MCF 10A (cell line): ENCODE data around the gene WDCP. TPM values are rescaled to one million over a fixed set of nuclear protein-coding genes. Genes with fewer than 3 reads are reported as not detected.

Source experiments
- BruUV-seq: library from RNA; stranded (reverse); fragments of 400-500 nt; replicated peaks from 2 replicates; lab custom pipeline; 2021; lab: Mats Ljungman, UMichigan
- CTCF ChIA-PET: fragments of 300-600 bp; sonication (Branson Sonifier 250); formaldehyde crosslinking; extraction: SDS; loops from one replicate; lab custom pipeline; 2021; ENCODE audit warnings: antibody characterized with exemption, inconsistent platforms; lab: Yijun Ruan, JAX
- POLR2A ChIA-PET: fragments of 300-600, 350-650 bp; sonication (Branson Sonifier 250); formaldehyde crosslinking; extraction: SDS; loops from one replicate; lab custom pipeline; 2020; ENCODE audit warnings: antibody characterized with exemption, inconsistent platforms; lab: Yijun Ruan, JAX
- DNase-seq: peaks from one replicate; pipeline ENCODE4 v3.0.0-alpha.2; 2018; ENCODE audit not compliant: unreplicated experiment
- H3K27ac Mint-ChIP-seq: one replicate; pipeline ENCODE4 v1.8.0; 2022; ENCODE audit warnings: mild to moderate bottlenecking, low read depth, mixed read lengths; ENCODE audit not compliant: unreplicated experiment
- H3K27me3 Mint-ChIP-seq: one replicate; pipeline ENCODE4 v1.8.0; 2022; ENCODE audit warnings: mixed read lengths; ENCODE audit not compliant: insufficient read depth, unreplicated experiment
- H3K36me3 Mint-ChIP-seq: one replicate; pipeline ENCODE4 v1.8.0; 2022; ENCODE audit warnings: mild to moderate bottlenecking, moderate library complexity, mixed read lengths; ENCODE audit not compliant: insufficient read depth, unreplicated experiment
- H3K4me1 Mint-ChIP-seq: one replicate; pipeline ENCODE4 v1.8.0; 2022; ENCODE audit warnings: mixed read lengths; ENCODE audit not compliant: insufficient read depth, unreplicated experiment
- H3K4me3 Mint-ChIP-seq: one replicate; pipeline ENCODE4 v1.8.0; 2022; ENCODE audit warnings: mild to moderate bottlenecking, moderate library complexity, mixed read lengths; ENCODE audit not compliant: unreplicated experiment
- H3K9me3 Mint-ChIP-seq: one replicate; pipeline ENCODE4 v1.8.0; 2022; ENCODE audit warnings: mixed read lengths; ENCODE audit not compliant: unreplicated experiment
- intact Hi-C: fragments of 100-400 bp; cut with micrococcal nuclease; formaldehyde crosslinking; loops from 2 replicates; pipeline ENCODE4 v1.14.1; 2022
- total RNA-seq: library from RNA; stranded (reverse); gene quantifications from 2 replicates; pipeline ENCODE4 v1.2.3, GENCODE V29; 2022
- TF ChIP-seq, protein P1 (sequence below): fragments of 200-600 bp; IDR thresholded peaks from one replicate; pipeline ENCODE4 v1.8.0; 2022; ENCODE audit warnings: antibody characterized with exemption, mild to moderate bottlenecking; ENCODE audit not compliant: unreplicated experiment

WDCP gene
- total RNA-seq, 1 experiment from 2014 or later = 11.2 TPM

DNA sequence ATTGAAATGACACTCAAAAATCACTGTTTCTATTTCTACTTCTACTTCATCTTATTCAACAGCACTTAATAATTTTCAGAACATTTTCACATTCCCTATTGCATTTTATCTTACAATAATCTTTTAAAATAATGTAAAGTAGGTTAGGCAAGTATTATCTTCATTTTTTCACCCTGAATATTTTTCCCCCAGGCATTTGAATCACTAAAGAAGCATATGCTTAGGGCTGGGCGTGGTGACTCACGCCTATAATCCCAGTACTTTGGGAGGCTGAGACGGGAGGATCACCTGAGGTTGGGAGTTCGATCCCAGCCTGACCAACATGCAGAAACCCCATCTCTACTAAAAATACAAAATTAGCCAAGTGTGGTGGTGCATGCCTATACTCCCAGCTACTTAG, 6.7 kb downstream of the WDCP start:
- H3K27ac Mint-ChIP-seq = no peak overlapping the region
- H3K27me3 Mint-ChIP-seq = no peaks in the 10 kb centered on the region
- TF ChIP-seq, protein P1, sequence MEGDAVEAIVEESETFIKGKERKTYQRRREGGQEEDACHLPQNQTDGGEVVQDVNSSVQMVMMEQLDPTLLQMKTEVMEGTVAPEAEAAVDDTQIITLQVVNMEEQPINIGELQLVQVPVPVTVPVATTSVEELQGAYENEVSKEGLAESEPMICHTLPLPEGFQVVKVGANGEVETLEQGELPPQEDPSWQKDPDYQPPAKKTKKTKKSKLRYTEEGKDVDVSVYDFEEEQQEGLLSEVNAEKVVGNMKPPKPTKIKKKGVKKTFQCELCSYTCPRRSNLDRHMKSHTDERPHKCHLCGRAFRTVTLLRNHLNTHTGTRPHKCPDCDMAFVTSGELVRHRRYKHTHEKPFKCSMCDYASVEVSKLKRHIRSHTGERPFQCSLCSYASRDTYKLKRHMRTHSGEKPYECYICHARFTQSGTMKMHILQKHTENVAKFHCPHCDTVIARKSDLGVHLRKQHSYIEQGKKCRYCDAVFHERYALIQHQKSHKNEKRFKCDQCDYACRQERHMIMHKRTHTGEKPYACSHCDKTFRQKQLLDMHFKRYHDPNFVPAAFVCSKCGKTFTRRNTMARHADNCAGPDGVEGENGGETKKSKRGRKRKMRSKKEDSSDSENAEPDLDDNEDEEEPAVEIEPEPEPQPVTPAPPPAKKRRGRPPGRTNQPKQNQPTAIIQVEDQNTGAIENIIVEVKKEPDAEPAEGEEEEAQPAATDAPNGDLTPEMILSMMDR = no peak
- H3K4me1 Mint-ChIP-seq = peaks cover 7% of the 10 kb centered on the region
- ChIA-PET CTCF (no interaction called here), POLR2A (no interaction called here)
- H3K4me3 Mint-ChIP-seq = no peak overlapping the region
- no peak for DNase-seq
- intact Hi-C loops = no loop called here
- no peaks in the 10 kb centered on the region for H3K9me3 Mint-ChIP-seq
- H3K36me3 Mint-ChIP-seq = peaks cover 35% of the 10 kb centered on the region
- BruUV-seq = no TSS peak

DNA sequence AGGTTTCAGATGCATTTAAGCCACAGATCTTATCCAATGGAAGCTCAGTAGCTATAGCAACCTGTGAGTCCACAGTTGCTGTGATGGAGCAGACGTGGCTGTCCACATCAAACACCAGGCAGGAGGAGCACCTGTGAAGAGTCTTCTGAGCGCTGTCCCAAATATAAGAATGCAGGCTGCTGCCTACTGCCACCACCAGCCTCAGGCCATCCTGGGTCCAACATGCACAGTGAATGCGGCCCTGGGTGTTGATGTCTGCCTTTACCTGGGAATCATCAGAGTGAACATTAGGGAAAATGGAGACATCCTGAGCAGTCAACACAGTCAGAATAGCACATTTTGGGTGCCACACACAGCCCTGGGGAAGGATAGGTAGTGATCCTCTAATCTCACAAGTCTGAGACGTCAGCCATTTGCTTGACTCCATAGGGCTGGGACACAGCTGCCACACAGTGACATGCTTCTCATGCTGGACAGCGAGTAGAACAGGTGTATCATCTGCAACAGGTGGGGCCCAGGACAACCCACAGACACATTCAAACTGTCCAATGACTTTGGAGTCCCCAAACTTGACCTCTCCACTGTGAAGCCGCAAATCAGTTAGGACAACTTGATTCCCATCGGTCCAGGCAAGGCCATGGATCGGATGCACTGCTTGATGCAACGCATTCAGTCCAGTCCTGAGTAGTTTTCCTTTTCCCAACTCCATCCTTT, 8.2 kb downstream of the WDCP start:
- no peak overlapping the region for H3K4me3 Mint-ChIP-seq
- ChIA-PET POLR2A (no interaction called here), CTCF (interaction anchor here (0.6 kb wide), 1 partner anchor 163 kb away, joined by 3 read pairs; no protein-coding TSS in a partner anchor)
- H3K36me3 Mint-ChIP-seq = peaks cover 35% of the 10 kb centered on the region
- intact Hi-C loops = no loop called here
- H3K27ac Mint-ChIP-seq = no peak overlapping the region
- H3K27me3 Mint-ChIP-seq = no peaks in the 10 kb centered on the region
- H3K4me1 Mint-ChIP-seq = no peaks in the 10 kb centered on the region
- TF ChIP-seq, protein P1 = no peak
- DNase-seq = no peak
- BruUV-seq = no TSS peak
- no peaks in the 10 kb centered on the region for H3K9me3 Mint-ChIP-seq

DNA sequence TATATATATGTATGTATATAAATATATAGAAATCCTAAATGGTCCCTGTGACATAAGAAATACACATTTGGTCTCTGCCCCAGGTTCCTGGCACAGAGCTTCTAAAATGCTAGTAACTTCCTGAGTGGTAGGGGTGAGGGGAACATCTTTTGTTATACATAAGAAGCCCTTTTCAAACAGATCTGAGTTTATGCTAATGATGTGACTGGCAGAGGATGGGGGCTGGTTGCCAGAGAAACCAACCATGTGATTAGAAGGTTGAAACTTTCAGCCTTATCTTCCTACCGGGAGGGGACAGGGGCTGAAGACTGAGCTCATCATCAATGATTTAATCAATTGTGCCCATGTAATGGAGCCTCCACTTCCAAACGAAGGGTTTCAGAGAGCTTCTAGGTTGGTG, 21.0 kb downstream of the WDCP start:
- H3K27ac Mint-ChIP-seq = no peak overlapping the region
- peaks cover 17% of the 10 kb centered on the region for H3K36me3 Mint-ChIP-seq
- BruUV-seq = no TSS peak
- intact Hi-C loops = no loop called here
- TF ChIP-seq, protein P1 = no peak
- no peaks in the 10 kb centered on the region for H3K27me3 Mint-ChIP-seq
- no peak for DNase-seq
- ChIA-PET POLR2A (interaction anchor here (0.6 to 0.8 kb wide), 2 partner anchors 16 to 94 kb away, joined by 3 read pairs; partner anchors contain the start of gene MFSD2B), CTCF (interaction anchor here (0.5 to 1.0 kb wide), 2 partner anchors 9 to 125 kb away, joined by 3 read pairs; no protein-coding TSS in a partner anchor)
- H3K4me3 Mint-ChIP-seq = no peak overlapping the region
- H3K4me1 Mint-ChIP-seq = peaks cover 6% of the 10 kb centered on the region
- no peaks in the 10 kb centered on the region for H3K9me3 Mint-ChIP-seq

DNA sequence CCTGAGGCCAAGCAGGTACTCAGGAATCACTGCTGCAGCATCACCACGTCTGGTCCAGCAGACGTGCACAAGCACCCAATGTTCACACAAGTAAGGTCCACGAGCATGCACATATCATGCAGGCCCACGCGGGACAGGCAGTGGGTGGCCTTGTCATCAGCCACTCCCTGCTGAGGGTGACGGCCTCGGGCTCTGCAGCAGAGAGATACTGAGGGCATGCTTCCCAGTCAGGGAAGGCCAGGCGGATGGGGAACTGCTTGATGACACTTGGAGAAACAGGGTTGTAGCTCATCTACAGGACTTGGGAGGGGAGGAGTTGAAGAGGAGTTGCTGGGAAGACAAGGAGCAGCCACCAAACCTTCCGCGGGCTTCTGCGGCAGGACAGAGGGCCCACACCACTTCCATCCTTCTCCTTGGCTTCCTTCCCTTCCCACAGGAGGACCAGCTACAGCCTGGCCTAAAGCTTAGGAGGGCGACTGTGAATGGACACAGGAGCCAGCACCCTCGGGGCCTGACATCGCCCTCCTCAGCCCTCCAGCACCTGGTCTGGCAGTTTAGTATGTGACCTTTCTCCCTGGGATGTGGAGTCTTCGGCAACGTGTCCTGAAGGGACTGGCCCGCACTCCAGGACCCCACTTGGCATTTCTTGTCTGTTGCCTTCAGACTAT, 22.1 kb downstream of the WDCP start:
- CTCF ChIA-PET = interaction anchor here (1.0 kb wide), 2 partner anchors 10 to 12 kb away, joined by 3 read pairs; no protein-coding TSS in a partner anchor
- no TSS peak for BruUV-seq
- intact Hi-C loops = no loop called here

More for the DNA sequence above, 22.1 kb downstream of the WDCP start:
- TF ChIP-seq, protein P1 = no peak
- Mint-ChIP-seq H3K4me1 (peaks cover 7% of the 10 kb centered on the region), H3K4me3 (no peak overlapping the region), H3K27ac (peak overlapping the region; percentile 41), H3K9me3 (no peaks in the 10 kb centered on the region), H3K27me3 (no peaks in the 10 kb centered on the region), H3K36me3 (peaks cover 6% of the 10 kb centered on the region)
- POLR2A ChIA-PET = interaction anchor here (0.8 kb wide), 1 partner anchor 22 kb away, joined by 4 read pairs; the partner anchor contains the start of gene WDCP
- no peak for DNase-seq
